IPS-18c (cell line): Measurements from ENCODE around the gene TENT5A.

Experiments
- H3K4me3 ChIP-seq: 2 replicates; pipeline ENCODE4 v1.7.0; 2013; ENCODE audit warnings: low read depth, mild to moderate bottlenecking, low read length, moderate library complexity; ENCODE audit not compliant: insufficient read depth
- H3K9me3 ChIP-seq: one replicate; pipeline ENCODE4 v1.6.1; 2013; ENCODE audit warnings: mild to moderate bottlenecking, low read length, moderate library complexity; ENCODE audit not compliant: control insufficient read depth, insufficient read depth

TENT5A gene

DNA sequence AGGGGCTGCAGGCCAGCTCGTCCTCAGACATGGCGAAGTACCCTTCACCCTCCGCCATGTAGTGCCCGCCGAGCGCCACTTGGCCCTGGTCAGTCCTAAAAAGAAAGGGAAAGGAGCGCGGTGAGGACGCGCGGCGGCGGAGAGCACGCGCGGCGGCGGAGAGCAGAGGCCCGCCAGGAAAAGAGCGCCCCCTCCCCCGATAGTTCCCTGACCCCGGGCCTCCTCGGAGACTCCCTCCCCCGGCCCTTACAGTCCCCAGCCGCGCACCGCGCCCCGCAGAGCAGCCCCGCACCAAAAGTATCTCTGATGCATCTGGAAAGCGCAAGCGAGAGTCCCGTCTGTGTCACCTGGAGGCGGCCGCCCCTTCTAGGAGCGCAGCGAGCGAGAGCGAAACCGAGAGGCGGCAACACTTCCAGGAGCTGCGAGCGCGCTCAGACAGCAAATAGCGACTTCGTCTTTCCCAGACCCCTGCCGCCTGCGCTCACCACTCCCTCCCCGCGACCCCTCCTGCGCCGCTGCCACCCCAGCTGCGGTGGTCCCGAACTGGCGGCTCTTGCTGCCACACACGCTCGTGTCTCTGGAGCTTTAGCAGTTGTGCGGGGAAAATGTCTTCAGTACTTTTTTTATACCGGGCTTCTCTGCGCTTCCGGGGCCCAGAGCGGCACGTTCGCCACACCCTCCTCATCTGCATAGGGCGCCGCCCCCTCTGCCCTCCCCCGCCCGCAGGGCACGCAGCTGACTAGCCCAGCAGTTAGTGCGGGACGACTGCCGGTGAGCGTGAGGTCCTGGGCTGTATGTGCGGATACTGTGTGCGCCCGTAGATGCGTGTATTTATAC lies at the start of gene TENT5A:
TENT5A (minus strand) TSS at position 598 of the 837 bp plus-strand sequence; CDS start at position 58, 540 bp downstream.
- H3K9me3 ChIP-seq, result no peaks in the 10 kb centered on the region
- peak within 1 kb of the TSS; percentile 91 for H3K4me3 ChIP-seq

DNA sequence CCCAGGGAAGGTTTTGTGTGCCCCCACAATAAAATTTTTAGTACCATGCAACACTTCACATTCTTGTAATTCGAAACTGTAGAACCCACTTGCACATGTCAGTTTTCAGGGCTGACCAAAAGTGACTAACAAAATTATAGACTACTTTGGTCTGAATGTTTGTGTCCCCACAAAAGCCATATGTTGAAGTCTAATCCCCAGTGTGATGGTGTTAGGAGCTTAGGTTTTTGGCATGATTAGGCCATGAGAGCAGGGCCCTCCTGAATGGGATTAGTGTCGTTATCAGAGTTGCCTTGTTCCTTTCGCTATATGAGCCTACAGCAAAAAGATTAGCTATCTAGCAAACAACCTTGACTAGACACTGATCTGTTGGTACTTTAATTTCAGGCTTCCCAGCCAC lies 49.0 kb upstream of the TENT5A start:
- H3K4me3 ChIP-seq, result no peak overlapping the region
- H3K9me3 ChIP-seq, result no peaks in the 10 kb centered on the region

DNA sequence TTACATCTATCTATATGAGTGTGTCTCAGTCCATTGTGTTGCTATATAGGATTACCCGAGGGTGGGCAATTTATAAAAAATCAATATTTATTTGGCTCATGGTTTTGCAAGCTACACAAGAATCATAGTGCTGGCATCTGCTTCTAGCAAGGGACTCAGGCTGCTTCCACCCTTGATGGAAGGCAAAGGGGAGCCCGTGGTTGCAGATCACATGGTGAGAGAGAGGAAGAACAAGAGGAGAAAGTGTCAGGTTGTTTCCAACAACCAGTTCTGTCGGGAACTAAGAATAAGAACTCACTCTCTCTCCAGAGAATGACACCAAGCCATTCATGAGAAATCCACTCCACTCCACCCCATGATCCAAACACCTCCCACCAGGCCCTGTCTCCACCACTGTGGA lies 48.2 kb upstream of the TENT5A start:
- H3K9me3 ChIP-seq, result no peaks in the 10 kb centered on the region
- H3K4me3 ChIP-seq, result no peak overlapping the region

DNA sequence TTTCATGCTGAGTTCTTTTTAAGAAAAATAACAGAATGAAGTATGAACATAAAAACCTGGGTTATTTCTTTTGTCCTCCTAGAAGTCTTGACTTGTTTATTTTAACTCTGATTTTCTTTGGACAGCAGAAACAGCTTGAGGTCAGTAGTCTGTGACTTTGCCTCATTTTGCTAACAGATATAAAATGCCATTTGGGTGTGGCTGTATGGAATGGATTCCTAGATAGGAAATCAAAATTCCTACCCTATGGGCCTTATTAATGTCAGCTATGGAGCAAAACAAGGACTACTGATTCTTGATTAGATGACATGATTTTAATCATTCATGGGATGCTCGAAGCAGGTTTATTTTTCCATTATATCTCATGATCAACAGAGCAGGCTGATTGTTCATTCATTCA lies 46.8 kb upstream of the TENT5A start:
- Histone ChIP-seq H3K4me3 (no peak overlapping the region), H3K9me3 (no peaks in the 10 kb centered on the region)

GRCh38 chr6:81797591-81797990 lies 45.1 kb upstream of the TENT5A start:
- Histone ChIP-seq H3K4me3 (no peak overlapping the region), H3K9me3 (no peaks in the 10 kb centered on the region)

- Histone ChIP-seq H3K4me3 (no peak overlapping the region), H3K9me3 (no peaks in the 10 kb centered on the region)
Measured at GRCh38 chr6:81795890-81796289, 43.4 kb upstream of the TENT5A start.

DNA sequence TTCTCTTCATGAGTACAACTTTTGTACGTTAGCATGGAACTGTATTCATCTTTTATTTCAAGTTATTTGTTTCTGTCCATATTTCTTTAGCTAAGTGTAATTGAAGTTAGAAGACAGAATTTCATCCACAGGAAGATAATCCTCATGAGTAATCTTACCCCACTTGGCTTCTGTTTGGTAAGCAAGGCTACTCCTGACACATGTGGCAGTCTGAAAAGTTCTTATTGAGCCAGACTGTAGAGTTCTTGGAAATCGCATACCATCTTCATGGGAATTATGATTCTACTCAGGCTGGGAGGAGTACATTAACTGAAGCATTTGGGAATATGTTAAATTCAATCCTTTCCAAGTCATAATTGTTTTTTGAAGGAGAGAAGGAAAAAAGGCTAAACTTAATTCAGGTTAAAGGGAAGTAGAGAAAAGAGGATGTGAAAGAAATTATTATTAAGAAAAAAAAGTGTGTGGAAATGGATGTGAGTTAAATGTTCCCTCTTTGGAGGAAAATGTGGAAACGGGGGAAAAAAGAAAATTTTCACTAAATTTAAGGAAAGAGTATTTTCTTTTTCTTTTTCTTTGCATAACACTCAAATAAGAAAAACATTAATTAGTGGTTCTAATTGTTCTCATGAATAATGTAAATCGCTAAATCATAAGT lies 41.5 kb upstream of the TENT5A start:
- no peak overlapping the region for H3K4me3 ChIP-seq
- no peaks in the 10 kb centered on the region for H3K9me3 ChIP-seq

- Histone ChIP-seq H3K4me3 (no peak overlapping the region), H3K9me3 (no peaks in the 10 kb centered on the region)
Measured at GRCh38 chr6:81792826-81793225, 40.3 kb upstream of the TENT5A start.

DNA sequence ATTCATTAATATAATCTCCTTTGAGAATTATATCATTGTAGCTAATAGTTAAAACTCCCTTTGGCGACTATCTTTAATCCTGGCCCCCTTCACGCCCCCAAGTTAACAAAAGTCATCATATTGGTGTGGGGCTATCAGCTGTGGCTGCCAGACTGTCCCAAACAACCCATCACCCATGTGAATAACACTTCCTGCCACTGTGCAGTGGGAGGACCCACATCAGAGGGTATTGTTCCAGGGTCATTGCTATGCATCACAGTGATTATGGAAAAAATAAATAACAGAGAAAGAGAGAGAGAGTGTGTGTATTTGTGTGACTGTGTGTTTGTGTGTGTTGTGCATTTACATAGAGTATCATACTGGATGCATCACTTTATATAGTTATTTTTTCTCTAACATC lies 39.3 kb upstream of the TENT5A start:
- Histone ChIP-seq H3K4me3 (no peak overlapping the region), H3K9me3 (no peaks in the 10 kb centered on the region)

GRCh38 chr6:81790034-81790433 lies 37.6 kb upstream of the TENT5A start:
- H3K4me3 ChIP-seq, result no peak overlapping the region
- H3K9me3 ChIP-seq, result no peaks in the 10 kb centered on the region

DNA sequence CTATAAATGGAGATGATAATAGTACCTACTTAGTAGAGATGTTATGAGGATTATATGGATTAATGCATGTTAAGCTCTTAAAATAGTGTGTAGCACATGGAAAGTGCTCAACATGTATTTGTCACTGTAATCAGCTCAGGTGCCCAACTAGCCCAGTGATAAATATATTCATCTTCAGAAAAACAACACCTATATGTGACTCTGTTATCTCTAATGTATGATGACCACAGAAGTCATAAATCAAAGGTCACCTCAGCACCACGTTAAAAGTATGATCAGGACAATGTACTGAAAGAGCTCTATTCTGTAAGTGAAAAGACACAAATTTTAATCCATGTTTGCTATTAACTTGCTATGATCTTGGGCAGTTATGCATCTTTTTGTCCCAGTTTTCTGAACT lies 36.8 kb upstream of the TENT5A start:
- no peak overlapping the region for H3K4me3 ChIP-seq
- H3K9me3 ChIP-seq, result no peaks in the 10 kb centered on the region

- no peaks in the 10 kb centered on the region for H3K9me3 ChIP-seq
- no peak overlapping the region for H3K4me3 ChIP-seq
Measured at GRCh38 chr6:81788748-81789147, 36.3 kb upstream of the TENT5A start.

DNA sequence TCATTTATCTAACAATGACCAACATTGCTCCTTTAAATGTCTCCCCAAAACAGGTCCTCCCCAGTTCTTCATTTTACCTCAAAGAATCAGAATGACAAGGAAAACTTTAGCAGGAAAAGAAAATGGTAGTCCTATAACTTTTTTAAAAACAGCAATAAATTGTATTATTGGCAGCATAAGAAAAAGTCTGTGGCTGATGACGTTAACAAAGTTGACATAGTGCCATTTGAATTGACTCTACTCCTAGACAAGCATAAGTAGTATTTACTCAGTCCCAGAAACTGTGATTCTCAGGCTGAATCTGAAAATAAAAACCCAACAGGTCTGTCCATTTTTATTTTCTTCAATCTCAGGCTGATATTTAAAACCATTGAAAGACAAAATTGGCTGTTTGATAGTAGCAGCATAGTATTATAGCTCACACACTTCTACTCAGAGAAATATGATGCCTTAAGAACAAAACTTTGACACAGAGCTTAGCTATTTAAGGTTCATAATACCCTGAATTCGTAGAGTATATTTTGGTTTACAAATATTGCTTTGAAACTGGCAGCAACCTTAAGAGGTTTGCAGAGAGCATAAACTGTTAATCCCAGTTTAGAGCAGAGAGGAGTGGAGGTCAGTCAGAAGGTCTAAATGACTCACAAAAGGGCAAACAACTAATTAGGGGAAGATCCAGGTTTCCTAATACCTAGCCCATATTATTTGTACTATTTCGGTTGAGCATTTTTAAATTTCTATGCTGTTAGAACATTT lies 35.0 kb upstream of the TENT5A start:
- Histone ChIP-seq H3K4me3 (no peak overlapping the region), H3K9me3 (no peaks in the 10 kb centered on the region)

GRCh38 chr6:81786150-81786549 lies 33.7 kb upstream of the TENT5A start:
- no peak overlapping the region for H3K4me3 ChIP-seq
- no peaks in the 10 kb centered on the region for H3K9me3 ChIP-seq

DNA sequence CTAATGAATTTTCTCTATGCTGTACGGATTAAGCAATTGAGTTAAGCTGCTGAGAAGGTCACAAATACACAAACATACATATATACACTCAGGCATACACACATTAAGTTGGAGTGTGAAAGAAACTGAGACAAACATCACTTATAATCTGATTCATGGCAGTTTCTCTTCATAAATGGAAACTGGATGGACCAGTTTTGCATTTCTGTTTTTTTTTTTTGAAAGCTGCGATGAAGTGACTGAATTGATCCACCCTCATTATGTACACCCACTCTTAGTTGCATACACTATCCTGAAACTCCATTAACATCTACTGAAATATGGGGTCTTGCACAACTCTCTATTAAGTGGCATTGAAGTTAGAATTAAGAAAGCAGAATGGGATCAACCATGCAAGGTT lies 32.9 kb upstream of the TENT5A start:
- no peaks in the 10 kb centered on the region for H3K9me3 ChIP-seq
- no peak overlapping the region for H3K4me3 ChIP-seq

- Histone ChIP-seq H3K4me3 (no peak overlapping the region), H3K9me3 (no peaks in the 10 kb centered on the region)
Measured at GRCh38 chr6:81783893-81784292, 31.4 kb upstream of the TENT5A start.

- no peak overlapping the region for H3K4me3 ChIP-seq
- no peaks in the 10 kb centered on the region for H3K9me3 ChIP-seq
Measured at GRCh38 chr6:81781624-81782023, 29.1 kb upstream of the TENT5A start.
